Measurements from ENCODE around the gene ANKRD39.

GRCh38 chr2:96895746-96896651 is 38.2 kb upstream of the ANKRD39 start:
- no peak for TF ChIP-seq EZH2phosphoT487 (IDR thresholded peaks at IDR 0.05; ENCODE audit: unreplicated experiment)
- no peak for TF ChIP-seq CTCF (conservative IDR thresholded peaks at IDR 0.05; ENCODE audit: low read depth in 2 of 2)
- TF ChIP-seq POLR2AphosphoS5 (IDR thresholded peaks at IDR 0.05; ENCODE audit: low read depth) = no peak
- no peak for TF ChIP-seq CREB1 (CRISPR knock-in tag; IDR thresholded peaks at IDR 0.05; ENCODE audit: low read depth)
- no peak for TF ChIP-seq EZH2 (IDR thresholded peaks at IDR 0.05; ENCODE audit: low read depth, unreplicated experiment)
- no peak for TF ChIP-seq REST (IDR thresholded peaks at IDR 0.05; ENCODE audit: unreplicated experiment)
- no peak for TF ChIP-seq ETS1 (IDR thresholded peaks at IDR 0.05)
- TF ChIP-seq JUNB (IDR thresholded peaks at IDR 0.05; ENCODE audit: unreplicated experiment) = no peak
- TF ChIP-seq ZNF331 (CRISPR knock-in tag; IDR thresholded peaks at IDR 0.05; ENCODE audit: low read depth) = no peak
- TF ChIP-seq STAT1 (IDR thresholded peaks at IDR 0.05; ENCODE audit: unreplicated experiment) = no peak
- no peak for TF ChIP-seq ZNF114 (CRISPR knock-in tag; IDR thresholded peaks at IDR 0.05)
- TF ChIP-seq NANOG (IDR thresholded peaks at IDR 0.05; ENCODE audit: borderline replicate concordance) = no peak

Measured in GM23338 (cell line).